Pons (tissue), 1 donor: ENCODE results near the gene GSTM1.
A peak's percentile ranks its signal among the peaks of the same experiment; 100 is the strongest.

Experiments used
- DNase-seq: peaks from one replicate; pipeline ENCODE4 v3.0.0-alpha.2; 2016; ENCODE audit warnings: low spot score

Gene GSTM1

DNA sequence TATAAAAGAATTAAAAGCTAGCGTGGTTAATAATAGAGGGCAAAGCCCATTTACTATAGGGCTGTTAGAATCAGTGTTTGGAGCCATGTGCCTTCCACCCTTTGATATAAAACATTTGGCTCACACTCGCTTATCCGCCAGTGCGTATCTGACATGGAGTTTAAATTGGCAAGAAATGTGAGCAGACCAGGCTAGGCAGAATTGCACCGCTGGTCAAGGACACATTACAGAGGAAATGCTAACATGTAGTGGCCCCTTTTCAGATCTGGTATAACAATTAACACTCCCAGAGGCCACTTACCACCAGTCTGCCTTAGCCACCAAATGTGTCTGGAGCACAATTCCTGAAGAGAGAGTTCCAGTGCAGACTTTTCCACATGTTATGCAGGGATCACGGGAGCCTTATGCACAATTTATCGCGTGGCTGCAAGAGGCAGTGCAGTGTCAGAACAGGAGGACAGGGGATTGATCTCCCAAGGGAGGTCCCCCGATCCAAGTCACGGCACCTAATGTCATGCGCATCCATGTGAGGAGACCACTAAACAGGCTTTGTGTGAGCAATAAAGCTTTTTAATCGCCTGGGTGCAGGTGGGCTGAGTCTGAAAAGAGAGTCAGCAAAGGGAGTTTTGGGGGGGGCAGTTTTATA lies 39.2 kb downstream of the GSTM1 start:
- no peak for DNase-seq

DNA sequence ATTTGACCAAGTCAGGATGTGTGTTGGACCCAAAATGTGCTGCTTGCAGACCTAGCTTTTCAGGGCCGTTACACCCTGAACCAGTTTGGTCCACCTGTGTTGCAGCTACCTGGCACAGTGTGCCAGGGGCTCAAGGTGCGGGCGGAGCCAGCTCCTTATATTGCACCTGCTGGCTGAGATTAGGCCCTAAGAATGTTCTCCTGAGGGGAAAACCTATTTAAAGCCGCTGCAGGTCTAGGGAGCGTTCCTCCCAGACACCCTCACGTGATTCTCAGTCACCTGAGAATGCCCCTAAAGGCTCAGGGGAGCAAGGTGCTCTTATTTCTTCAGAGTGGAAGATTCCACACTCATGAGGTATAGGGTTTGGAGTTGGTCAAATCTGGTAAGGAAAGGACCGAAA lies 41.3 kb downstream of the GSTM1 start:
- DNase-seq, result no peak

GRCh38 chr1:109730666-109731065 lies 43.0 kb downstream of the GSTM1 start:
- DNase-seq, result no peak

DNA sequence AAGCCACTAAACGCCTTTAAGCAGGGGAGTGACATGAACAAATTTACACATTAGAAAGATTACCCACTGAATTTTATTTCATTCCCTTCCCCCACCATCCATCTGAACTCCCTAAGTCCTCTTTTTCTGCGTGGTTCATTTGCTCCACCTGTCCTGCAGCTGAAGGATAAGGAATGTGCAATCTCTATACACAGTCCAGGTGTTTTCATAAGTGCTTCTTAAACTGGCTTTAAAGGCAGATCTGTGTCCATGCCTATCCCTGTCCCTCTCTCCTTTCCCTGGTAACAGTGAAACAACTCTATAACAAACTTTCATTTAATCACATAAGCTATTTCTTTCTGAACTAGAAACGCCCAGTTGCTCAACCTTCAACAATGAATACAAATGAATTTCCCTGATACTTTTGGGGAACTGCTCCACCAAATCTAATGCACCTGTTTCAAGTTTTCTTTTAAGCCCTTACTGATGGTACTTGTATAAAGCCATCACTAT lies 44.8 kb downstream of the GSTM1 start:
- no peak for DNase-seq

GRCh38 chr1:109733236-109733870 lies 45.7 kb downstream of the GSTM1 start:
- DNase-seq, result no peak

DNA sequence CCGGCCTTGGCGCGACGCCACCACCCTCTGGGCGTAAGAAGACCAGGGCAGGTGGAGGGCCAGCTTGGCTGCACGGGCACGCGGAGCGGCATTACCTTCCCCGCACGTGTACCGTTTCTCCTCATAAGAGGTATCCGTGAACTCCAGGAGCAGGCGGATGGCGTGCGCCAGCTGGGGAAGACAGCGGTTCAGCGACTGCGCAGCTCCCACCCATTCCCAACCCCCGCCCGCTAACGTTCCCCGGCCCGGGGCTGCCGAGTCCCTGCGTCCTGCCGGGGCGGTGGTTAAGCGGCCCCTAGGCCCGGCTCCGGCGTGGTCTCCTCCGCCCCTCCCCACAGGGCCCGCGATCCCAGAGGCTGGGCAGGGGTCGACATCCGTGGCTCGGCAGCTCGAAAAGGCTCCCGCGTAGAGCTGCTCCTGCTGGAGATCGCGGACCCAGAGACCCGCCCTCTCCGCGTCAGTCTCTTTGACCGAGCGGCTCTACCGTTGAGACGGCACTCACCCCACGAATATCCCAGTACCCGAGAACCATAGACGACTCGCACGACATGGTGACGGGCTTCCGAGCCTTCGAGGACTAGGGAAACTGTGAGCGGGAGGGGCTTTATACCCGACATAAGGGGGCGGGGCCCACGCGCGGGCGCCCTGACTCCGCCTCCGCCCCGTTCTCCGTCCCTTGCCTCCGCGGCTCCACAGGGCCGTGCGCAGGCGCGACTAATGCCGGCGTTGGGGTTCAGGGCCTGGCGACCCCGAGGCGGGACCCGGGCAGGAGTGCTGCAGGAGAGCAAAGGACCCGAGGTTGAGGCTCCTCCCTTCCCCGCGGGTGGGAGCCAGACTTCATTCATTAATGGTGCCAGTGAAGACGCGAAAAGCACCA lies 52.4 kb downstream of the GSTM1 start:
- peak; percentile 49 for DNase-seq

DNA sequence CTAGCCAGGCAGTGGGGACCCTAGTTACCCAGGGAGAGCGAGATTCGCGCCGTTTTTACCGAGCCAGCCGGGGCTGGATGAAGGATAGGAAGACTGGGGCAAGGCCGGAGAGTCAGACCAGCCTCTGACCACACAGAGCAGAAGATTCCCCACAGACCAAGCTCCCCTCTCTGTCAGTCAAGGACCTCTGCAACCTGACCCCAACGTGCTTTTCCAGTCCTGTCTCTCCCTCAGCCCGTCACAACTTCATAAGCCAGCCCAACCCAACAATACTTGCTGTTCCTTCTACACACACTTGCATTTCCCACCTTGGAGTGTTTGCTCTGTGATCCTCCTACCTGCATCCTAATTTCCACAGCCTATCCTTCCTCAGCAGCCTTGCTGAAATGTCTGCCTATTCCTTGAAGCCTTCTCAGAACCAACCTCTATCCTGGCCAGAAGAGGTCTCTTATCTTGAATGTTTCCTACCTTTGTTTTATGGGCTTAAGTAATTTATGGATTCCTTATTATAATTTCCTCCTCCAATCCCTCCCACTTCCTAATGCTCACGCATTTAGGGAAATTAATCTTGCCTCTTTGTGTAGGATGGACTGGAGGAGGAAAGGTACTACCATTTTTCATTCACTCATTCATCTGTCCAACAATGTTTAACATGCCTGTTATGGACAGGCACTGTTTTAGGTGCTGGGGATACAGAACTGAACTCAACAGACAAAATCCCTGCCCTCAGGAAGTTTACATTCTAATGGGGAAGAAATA lies 53.2 kb downstream of the GSTM1 start, which contains the start of gene GSTM3:
Gene GSTM3 (minus strand): TSS at position 424 of the 759 bp plus-strand sequence. CDS start 751 bp downstream, outside the sequence.
- peak; percentile 1 for DNase-seq
